HG03060 (cell line): ENCODE measurements around the gene SUPT6H.
"Not testable (repeated sequence)": the region's sequence is repeated elsewhere in the genome, so short reads cannot be mapped to it uniquely, and the experiment has no call there.

Experiments
- ATAC-seq: cut with Tn5 transposase; IDR thresholded peaks from one replicate; pipeline ENCODE4 v1.9.1; 2021; ENCODE audit warnings: low read depth, moderate number of reproducible peaks; ENCODE audit not compliant: unreplicated experiment

Gene SUPT6H

GRCh38 chr17:28734712-28735241, 72.8 kb downstream of the SUPT6H start:
- no peak for ATAC-seq

DNA sequence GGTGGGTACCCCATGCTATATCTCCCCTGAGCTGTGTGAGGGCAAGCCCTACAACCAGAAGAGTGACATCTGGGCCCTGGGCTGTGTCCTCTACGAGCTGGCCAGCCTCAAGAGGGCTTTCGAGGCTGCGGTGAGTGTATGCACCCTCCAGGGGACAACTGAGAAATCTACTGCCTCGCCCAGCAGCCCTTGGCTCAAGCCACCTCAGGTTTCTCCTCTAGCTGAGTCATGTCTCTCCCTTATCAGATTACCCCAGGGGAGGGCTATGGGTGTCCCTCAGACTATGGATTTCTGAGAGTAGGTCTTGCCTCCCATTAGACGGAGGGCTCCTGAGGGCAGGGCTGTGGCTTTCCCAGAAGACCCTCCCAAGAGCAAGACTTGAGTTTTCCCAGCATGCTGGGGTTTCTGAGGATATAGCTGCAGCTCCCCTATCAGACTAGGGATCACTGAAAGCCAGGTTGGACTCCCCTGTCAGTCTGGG, 73.3 kb downstream of the SUPT6H start:
- ATAC-seq, result no peak

GRCh38 chr17:28735913-28736769, 74.1 kb downstream of the SUPT6H start:
- ATAC-seq, result not testable (repeated sequence)

GRCh38 chr17:28737316-28737715, 75.3 kb downstream of the SUPT6H start:
- no peak for ATAC-seq

DNA sequence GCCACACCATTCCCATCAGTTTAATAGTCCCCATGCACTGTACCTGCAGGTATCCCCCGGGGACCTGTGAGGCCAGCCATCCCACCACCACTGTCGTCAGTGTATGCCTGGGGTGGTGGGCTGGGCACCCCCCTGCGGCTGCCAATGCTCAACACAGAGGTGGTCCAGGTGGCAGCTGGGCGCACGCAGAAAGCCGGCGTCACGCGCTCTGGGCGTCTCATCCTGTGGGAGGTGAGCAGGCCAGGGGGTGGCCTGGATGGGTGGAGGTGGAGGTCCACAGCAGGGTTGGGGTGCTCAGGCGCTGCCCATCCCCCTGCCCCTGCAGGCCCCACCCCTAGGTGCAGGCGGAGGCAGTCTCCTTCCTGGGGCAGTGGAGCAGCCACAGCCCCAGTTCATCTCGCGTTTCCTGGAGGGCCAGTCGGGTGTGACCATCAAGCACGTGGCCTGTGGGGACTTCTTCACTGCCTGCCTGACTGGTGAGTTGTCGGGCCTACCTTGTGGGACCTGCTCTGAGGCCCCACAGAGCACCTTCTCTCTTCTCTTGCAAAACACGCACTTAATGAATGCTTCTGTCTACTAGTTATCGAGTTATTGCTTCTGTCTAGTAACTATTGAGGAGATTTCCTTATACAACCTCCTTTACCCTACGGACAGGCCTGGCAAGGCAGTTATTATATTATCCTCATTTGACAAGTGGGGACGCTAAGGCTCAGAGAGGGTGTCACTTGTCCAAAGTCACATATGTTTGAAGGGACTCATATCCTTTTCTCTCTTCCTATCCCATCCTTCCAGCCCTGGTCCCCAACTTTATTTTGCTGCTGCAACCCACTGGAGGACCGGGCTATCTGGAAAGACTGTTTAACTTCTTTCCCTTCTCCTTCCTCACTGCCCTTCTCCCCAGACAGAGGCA, 76.0 kb downstream of the SUPT6H start:
- peak; percentile 57 for ATAC-seq

GRCh38 chr17:28738680-28739384, 76.8 kb downstream of the SUPT6H start:
- ATAC-seq, result no peak

DNA sequence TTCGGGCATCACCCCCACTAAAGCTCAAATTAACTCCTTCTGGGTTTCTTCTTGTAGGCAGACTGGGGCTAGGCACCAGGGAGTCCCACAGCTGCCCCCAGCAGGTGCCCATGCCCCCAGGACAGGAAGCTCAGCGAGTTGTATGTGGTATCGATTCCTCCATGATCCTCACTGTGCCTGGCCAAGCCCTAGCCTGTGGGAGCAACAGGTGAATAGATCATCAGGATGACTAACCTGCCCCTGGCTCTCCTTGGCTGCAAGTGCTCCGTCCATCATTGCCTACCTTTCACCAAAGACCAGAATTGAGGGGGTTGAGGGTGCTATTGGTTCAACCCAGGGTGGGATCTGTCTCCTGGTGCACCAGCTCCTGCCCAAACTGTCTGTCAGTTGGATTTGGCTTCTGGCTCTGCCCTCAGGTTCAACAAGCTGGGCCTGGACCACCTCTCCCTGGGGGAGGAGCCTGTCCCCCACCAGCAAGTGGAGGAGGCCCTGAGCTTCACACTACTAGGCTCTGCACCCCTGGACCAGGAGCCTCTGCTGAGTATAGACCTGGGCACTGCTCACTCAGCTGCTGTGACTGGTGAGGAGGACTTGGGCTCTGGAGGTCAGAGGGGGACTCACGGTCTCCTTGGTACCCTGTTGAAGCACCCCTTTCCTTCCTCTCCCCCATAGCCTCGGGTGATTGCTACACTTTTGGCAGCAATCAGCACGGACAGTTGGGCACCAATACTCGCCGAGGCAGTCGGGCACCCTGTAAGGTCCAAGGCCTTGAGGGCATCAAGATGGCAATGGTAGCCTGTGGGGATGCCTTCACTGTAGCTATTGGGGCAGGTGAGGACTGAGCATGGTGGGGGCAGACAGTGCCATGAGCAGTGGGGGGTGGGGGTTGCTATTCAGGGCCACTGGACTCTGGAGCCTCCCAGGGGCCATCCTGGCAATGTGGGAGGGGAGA, 78.7 kb downstream of the SUPT6H start:
- ATAC-seq, result no peak

GRCh38 chr17:28741358-28742349, 79.6 kb downstream of the SUPT6H start:
- ATAC-seq, result no peak

DNA sequence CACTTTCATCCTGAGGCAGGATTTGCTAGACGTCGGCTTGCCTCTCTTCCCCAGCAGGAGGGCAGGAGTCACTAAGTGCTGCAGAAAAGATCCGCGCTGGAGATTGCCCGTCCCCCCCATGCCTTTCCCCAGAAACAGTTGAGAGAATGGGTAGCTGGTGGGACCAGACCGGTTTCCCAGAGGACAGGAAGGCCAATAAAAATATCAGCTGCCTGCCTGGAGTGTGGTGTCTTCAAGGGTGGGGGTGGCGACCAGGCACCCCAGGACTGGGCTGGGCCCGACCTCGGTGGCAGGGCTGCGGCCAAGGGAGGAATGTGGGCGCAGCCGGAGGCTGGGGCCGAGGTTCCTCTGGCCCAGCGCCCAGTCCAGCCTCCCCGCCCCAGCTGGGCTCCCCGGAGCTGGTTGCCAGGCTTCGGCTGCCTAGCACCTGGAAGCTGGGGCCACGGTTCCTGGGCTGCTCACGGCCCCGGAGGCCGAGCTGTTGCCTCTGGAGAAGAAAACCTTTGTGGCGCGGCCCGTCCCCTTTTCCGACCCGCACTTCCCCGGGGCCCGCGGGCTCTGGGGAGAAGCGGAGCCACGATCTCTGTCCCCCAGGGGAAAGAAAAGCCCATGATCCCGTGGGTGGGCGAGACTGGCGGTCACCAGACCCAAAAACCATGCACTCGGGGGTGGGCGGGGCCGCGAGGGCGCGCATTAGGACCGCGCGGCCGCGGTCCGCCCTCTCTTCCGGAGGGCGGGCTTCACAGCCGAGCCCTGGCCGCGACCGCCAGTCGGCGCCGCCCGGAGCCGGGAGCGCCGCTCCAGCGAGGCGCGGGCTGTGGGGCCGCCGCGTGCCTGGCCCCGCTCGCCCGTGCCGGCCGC, 81.5 kb downstream of the SUPT6H start, which contains the start of gene TRAF4:
TSS of gene TRAF4 (plus strand) at position 769 of the 861 bp plus-strand sequence. CDS start 102 bp downstream, outside the sequence.
- peak; percentile 39 for ATAC-seq

DNA sequence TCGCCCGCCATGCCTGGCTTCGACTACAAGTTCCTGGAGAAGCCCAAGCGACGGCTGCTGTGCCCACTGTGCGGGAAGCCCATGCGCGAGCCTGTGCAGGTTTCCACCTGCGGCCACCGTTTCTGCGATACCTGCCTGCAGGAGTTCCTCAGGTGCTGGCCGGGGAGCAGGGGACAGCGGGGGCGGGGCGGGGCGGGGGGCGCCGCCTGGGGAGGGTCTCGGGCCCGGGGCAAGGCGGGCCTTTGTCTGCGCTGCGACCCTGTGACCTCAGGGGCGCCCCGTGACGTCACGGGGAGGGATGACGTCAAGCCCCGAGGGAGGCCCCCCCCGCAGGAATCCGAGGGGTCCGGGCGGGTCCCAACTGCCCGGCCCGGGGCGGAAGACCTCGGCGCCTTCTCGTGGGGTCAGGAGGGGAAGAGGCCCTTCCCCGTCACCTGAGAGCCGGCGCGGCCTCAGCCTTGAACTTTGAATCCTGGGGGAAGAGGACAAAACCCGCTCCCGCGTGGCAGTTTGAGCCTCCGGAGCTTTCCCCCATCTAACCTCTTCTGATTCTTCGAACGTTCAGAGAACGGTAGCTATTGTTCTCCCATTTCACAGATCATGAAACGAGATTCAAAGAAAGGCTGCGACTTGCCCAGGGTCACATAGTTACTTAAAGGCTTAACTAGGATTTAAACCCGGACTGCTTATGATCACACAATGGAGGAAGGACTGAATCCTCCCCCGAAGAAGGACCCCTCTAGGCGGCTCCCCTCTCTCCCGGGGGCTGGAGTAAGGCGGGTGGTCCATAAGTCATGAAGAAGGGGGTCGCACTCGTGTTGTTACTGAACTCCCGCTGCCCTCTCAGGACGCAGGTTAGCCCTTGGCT, 82.3 kb downstream of the SUPT6H start:
- ATAC-seq, result no peak

- ATAC-seq, result no peak
Observed at GRCh38 chr17:28744972-28745785, 83.2 kb downstream of the SUPT6H start.

DNA sequence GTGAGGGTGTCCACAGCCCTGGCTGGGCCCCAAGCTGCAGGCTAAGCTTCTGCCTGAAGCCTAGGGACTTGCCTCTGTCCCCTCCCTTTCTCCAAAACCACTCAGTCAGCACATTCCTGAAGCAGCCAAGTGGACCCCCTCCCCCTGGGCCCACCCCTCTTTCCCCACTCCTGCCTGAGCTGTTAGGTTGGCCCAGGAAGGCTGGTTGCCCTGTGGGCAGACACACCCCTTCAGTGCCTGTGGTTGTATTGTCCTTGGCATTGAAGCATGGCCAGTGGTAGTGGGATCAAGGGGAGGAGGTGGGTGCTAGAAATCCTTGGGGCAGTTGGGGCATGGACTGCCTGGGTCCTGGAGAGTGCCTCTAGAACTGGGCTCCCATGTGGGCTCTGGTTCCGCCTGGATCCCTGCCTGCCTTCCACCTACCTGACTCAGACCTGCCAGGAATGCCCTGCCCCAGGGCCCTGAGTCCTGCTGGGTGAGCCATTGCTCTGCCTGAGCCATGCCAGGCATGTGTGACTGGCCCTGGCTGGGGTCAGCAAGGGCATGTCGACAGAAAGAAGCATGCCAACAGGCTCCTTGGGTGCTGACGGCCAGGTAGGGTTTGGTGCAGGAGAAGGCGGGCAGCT, 83.9 kb downstream of the SUPT6H start:
- ATAC-seq, result no peak

GRCh38 chr17:28746611-28747050, 84.6 kb downstream of the SUPT6H start:
- ATAC-seq, result no peak

DNA sequence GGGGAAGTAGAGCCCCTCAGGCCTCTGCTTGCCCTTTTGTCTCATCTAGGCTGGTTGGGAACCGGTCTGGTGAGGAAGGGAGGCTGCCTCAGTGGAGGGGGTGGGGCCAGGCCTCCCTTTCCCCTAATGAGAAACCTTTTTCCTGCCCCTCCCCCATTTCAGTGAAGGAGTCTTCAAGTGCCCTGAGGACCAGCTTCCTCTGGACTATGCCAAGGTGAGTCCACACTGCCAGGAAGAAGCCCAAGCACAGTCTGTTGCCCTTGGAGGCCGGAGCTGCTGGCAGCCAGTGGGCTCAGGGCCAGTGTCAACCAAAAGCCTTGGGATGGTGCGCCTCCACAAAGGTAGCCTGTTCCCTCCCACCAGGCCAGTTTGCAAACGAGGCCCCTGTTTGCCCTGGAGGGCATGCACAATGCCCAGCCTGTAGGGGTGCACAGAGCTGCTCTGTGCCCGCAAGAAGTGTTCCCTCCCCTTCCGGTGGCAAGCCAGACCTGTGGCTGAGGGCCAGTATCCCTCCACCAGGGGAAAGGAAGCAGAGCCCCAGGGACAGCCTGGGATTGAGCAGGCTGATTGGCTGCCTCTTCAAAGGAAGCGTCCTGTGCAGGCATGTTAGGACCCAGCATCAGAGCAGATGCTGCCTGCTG, 85.2 kb downstream of the SUPT6H start:
- ATAC-seq, result no peak
